Lower leg skin (tissue), 3 donors: ENCODE data around the gene IL18RAP.

Experiments
- CTCF ChIP-seq, 3 donors: fragments of 450-650 bp; IDR thresholded peaks; one replicate each; pipeline ENCODE4 v1.5.1; 2016; ENCODE audit warnings: antibody characterized with exemption in 3 of 3, mild to moderate bottlenecking in 3 of 3, moderate library complexity in 2 of 3
- POLR2A ChIP-seq, 2 donors: fragments of 450-650 bp; IDR thresholded peaks; one replicate each; pipeline ENCODE4 v1.6.1; 2016 to 2017; ENCODE audit warnings: antibody characterized with exemption in 2 of 2, mild to moderate bottlenecking in 1 of 2, moderate library complexity in 1 of 2

GRCh38 chr2:102484310-102485061, 61.5 kb downstream of the IL18RAP start:
- no peak for TF ChIP-seq CTCF (IDR thresholded peaks at IDR 0.05)
- TF ChIP-seq POLR2A (IDR thresholded peaks at IDR 0.05), result no peak
